H9 (cell line): ENCODE data around the gene PRKCA. TPM values are rescaled to one million over a fixed set of nuclear protein-coding genes. Genes with fewer than 3 reads are reported as not detected.

ENCODE experiments used
- DNase-seq: peaks from one replicate; pipeline ENCODE4 v3.0.0-alpha.2; 2017
- H2AFZ ChIP-seq: one replicate; pipeline ENCODE4 v1.6.1; 2013; ENCODE audit warnings: mild to moderate bottlenecking, low read length, control low read depth, moderate library complexity
- H2AK5ac ChIP-seq: 2 replicates; pipeline ENCODE4 v1.6.1; 2013; ENCODE audit warnings: low read length, control low read depth, mixed read lengths; ENCODE audit not compliant: insufficient read length
- H2BK120ac ChIP-seq: one replicate; pipeline ENCODE4 v1.6.1; 2013; ENCODE audit warnings: low read depth, mild to moderate bottlenecking, low read length, control low read depth, inconsistent platforms; ENCODE audit not compliant: poor library complexity, severe bottlenecking
- H2BK12ac ChIP-seq: 2 replicates; pipeline ENCODE4 v1.6.1; 2013; ENCODE audit warnings: low read length, control low read depth, mixed read lengths, low read depth; ENCODE audit not compliant: insufficient read length
- H2BK15ac ChIP-seq: 2 replicates; pipeline ENCODE4 v1.6.1; 2013; ENCODE audit warnings: low read depth, low read length, control low read depth
- H2BK20ac ChIP-seq: one replicate; pipeline ENCODE4 v1.6.1; 2013; ENCODE audit warnings: low read depth, mild to moderate bottlenecking, low read length, control low read depth, inconsistent platforms; ENCODE audit not compliant: poor library complexity, severe bottlenecking
- H2BK5ac ChIP-seq: 2 replicates; pipeline ENCODE4 v1.6.1; 2013; ENCODE audit warnings: low read length, control low read depth, mixed read lengths; ENCODE audit not compliant: insufficient read length
- H3K14ac ChIP-seq: 2 replicates; pipeline ENCODE4 v1.6.1; 2013; ENCODE audit warnings: low read length, control low read depth; ENCODE audit not compliant: insufficient read depth
- H3K18ac ChIP-seq: 2 replicates; pipeline ENCODE4 v1.6.1; 2013; ENCODE audit warnings: low read depth, mild to moderate bottlenecking, mixed read lengths, low read length, control low read depth; ENCODE audit not compliant: insufficient read length
- H3K23ac ChIP-seq: 2 replicates; pipeline ENCODE4 v1.6.1; 2013; ENCODE audit warnings: low read length, control low read depth, mixed read lengths, low read depth; ENCODE audit not compliant: insufficient read length
- H3K23me2 ChIP-seq: 2 replicates; pipeline ENCODE4 v1.6.1; 2013; ENCODE audit warnings: low read depth, mild to moderate bottlenecking, mixed read lengths, low read length, control low read depth; ENCODE audit not compliant: insufficient read length, poor library complexity, severe bottlenecking
- H3K27ac ChIP-seq: 2 replicates; pipeline ENCODE4 v1.5.1; 2013; ENCODE audit warnings: low read length, control low read depth, mixed read lengths, low read depth; ENCODE audit not compliant: insufficient read length
- H3K27me3 ChIP-seq: 2 replicates; pipeline ENCODE4 v1.6.1; 2013; ENCODE audit warnings: low read length, control low read depth, inconsistent platforms; ENCODE audit not compliant: insufficient read depth
- H3K4ac ChIP-seq: 2 replicates; pipeline ENCODE4 v1.6.1; 2013; ENCODE audit warnings: low read depth, mild to moderate bottlenecking, control low read depth, inconsistent platforms, low read length, moderate library complexity
- H3K4me1 ChIP-seq: 2 replicates; pipeline ENCODE4 v1.6.1; 2013; ENCODE audit warnings: low read length, control low read depth, inconsistent platforms; ENCODE audit not compliant: insufficient read depth
- H3K4me2 ChIP-seq: 2 replicates; pipeline ENCODE4 v1.6.1; 2013; ENCODE audit warnings: low read length, control low read depth, mixed read lengths; ENCODE audit not compliant: insufficient read length, insufficient read depth
- H3K56ac ChIP-seq: 2 replicates; pipeline ENCODE4 v1.6.1; 2013; ENCODE audit warnings: low read depth, mild to moderate bottlenecking, mixed read lengths, low read length, control low read depth; ENCODE audit not compliant: insufficient read length
- H3K79me1 ChIP-seq: 2 replicates; pipeline ENCODE4 v1.6.1; 2013; ENCODE audit warnings: low read depth, mild to moderate bottlenecking, moderate library complexity, low read length, control low read depth, inconsistent platforms; ENCODE audit not compliant: insufficient read depth, poor library complexity, severe bottlenecking
- H3K79me2 ChIP-seq: 2 replicates; pipeline ENCODE4 v1.6.1; 2013; ENCODE audit warnings: low read length, control low read depth, inconsistent platforms; ENCODE audit not compliant: insufficient read depth
- H3K9ac ChIP-seq: 2 replicates; pipeline ENCODE4 v1.6.1; 2013; ENCODE audit warnings: low read length, control low read depth, mixed read lengths; ENCODE audit not compliant: insufficient read length; ENCODE audit errors: extremely low read depth
- H3K9me3 ChIP-seq: one replicate; pipeline ENCODE4 v1.6.1; 2013; ENCODE audit warnings: low read depth, low read length, inconsistent platforms; ENCODE audit not compliant: control insufficient read depth
- H3T11ph ChIP-seq: one replicate; pipeline ENCODE4 v1.6.1; 2013; ENCODE audit warnings: mild to moderate bottlenecking, low read length, control low read depth, inconsistent platforms
- H4K20me1 ChIP-seq: one replicate; pipeline ENCODE4 v1.6.1; 2013; ENCODE audit not compliant: control insufficient read depth, insufficient read length, insufficient read depth
- H4K5ac ChIP-seq: 2 replicates; pipeline ENCODE4 v1.6.1; 2013; ENCODE audit warnings: low read depth, mild to moderate bottlenecking, mixed read lengths, low read length, control low read depth; ENCODE audit not compliant: insufficient read length
- H4K8ac ChIP-seq: replicated peaks from 2 replicates; pipeline ENCODE4 v1.6.1; 2013; ENCODE audit warnings: low read length, control low read depth, mixed read lengths, low read depth; ENCODE audit not compliant: insufficient read length
- H4K91ac ChIP-seq: 2 replicates; pipeline ENCODE4 v1.6.1; 2013; ENCODE audit warnings: low read depth, mild to moderate bottlenecking, moderate library complexity, mixed read lengths, low read length, control low read depth; ENCODE audit not compliant: insufficient read length
- H3K27ac Mint-ChIP-seq, 3 experiments: 2 replicates in 2 of 3; 3 replicates in 1 of 3; pipeline ENCODE4 v1.8.0; 2020 to 2021; ENCODE audit warnings: mixed read lengths in 3 of 3, mild to moderate bottlenecking in 1 of 3, moderate library complexity in 1 of 3
- H3K27me3 Mint-ChIP-seq: 2 replicates; pipeline ENCODE4 v1.8.0; 2021; ENCODE audit warnings: low read depth, mild to moderate bottlenecking, moderate library complexity, mixed read lengths
- H3K36me3 Mint-ChIP-seq, 3 experiments: 2 replicates in 2 of 3; 3 replicates in 1 of 3; pipeline ENCODE4 v1.8.0; 2020 to 2021; ENCODE audit warnings: low read depth in 3 of 3, mixed read lengths in 3 of 3; ENCODE audit not compliant: insufficient read depth in 1 of 3
- H3K4me1 Mint-ChIP-seq, 2 experiments: 2 replicates each; pipeline ENCODE4 v1.8.0; 2020; ENCODE audit warnings: mixed read lengths in 2 of 2
- H3K4me3 Mint-ChIP-seq, 2 experiments: 2 replicates in 1 of 2; 3 replicates in 1 of 2; pipeline ENCODE4 v1.8.0; 2020 to 2021; ENCODE audit warnings: mild to moderate bottlenecking in 2 of 2, mixed read lengths in 2 of 2, moderate library complexity in 1 of 2
- H3K9me3 Mint-ChIP-seq, 2 experiments: 2 replicates in 1 of 2; 3 replicates in 1 of 2; pipeline ENCODE4 v1.8.0; 2020; ENCODE audit warnings: mild to moderate bottlenecking in 2 of 2, mixed read lengths in 2 of 2, moderate library complexity in 1 of 2
- CTCF ChIP-seq: fragments of 200-600 bp; sonication (generic); conservative IDR thresholded peaks from 3 replicates; pipeline ENCODE4 v1.8.0; 2021; ENCODE audit warnings: antibody characterized with exemption, mild to moderate bottlenecking
- total RNA-seq: library from RNA; stranded (reverse); gene quantifications from 2 replicates; pipeline ENCODE4 v1.2.1, GENCODE V29; 2021

PRKCA gene
- total RNA-seq, 1 experiment from 2014 or later = 10.5 TPM

GRCh38 chr17:66562119-66562518 lies 259.7 kb downstream of the PRKCA start:
- Histone ChIP-seq H3K9ac (no peak overlapping the region), H3K23me2 (no peaks in the 10 kb centered on the region), H3K14ac (no peak overlapping the region), H2BK120ac (no peak overlapping the region), H3T11ph (no peak overlapping the region), H2AK5ac (no peak overlapping the region), H3K18ac (no peak overlapping the region), H3K4me1 (peaks cover 5% of the 10 kb centered on the region; the same call in 1 of the 2 replicates), H2BK5ac (no peak overlapping the region), H3K27ac (no peak overlapping the region), H2AFZ (no peak overlapping the region), H3K4me2 (no peak overlapping the region), H4K8ac (no peak overlapping the region), H3K23ac (no peak overlapping the region), H3K4ac (no peak overlapping the region), H3K27me3 (no peaks in the 10 kb centered on the region), H3K79me2 (no peaks in the 10 kb centered on the region), H4K91ac (no peak overlapping the region), H2BK15ac (no peak overlapping the region), H3K9me3 (no peaks in the 10 kb centered on the region), H3K79me1 (no peaks in the 10 kb centered on the region), H4K5ac (no peak overlapping the region), H2BK20ac (no peak overlapping the region), H2BK12ac (no peak overlapping the region), H3K56ac (no peak overlapping the region), H4K20me1 (no peaks in the 10 kb centered on the region)
- Mint-ChIP-seq H3K27me3 (no peaks in the 10 kb centered on the region), H3K36me3 (peaks cover 4 to 18% (median 10%) of the 10 kb centered on the region in 3 experiments), H3K9me3 (peaks cover 8 to 9% of the 10 kb centered on the region in 2 experiments), H3K4me3 (no peak overlapping the region), H3K4me1 (peaks cover 32 to 33% of the 10 kb centered on the region in 2 experiments), H3K27ac (no peak overlapping the region)
- DNase-seq = no peak
- no peak for TF ChIP-seq CTCF
